Measurements from ENCODE around the gene CHD6.

DNA sequence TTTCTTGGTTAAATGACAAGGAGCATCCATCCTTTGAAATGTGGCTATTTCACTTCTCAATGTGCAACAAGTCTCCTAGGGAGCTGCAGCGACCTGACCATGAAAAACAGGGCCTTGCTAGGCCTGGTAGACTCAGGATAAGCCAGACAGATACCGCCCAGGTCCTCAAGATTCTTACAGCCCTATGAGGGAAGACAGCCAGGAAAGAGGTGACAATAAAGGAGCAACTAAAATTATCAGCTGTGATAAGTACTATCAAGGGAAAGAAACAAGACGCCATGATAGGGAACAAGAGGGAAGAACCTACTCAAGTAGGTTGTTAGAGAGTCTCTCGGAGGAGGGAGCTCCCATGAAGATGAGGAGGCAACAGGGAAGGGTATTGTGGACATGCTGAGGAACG, 200.1 kb downstream of the CHD6 start:
- TF ChIP-seq, protein P1, sequence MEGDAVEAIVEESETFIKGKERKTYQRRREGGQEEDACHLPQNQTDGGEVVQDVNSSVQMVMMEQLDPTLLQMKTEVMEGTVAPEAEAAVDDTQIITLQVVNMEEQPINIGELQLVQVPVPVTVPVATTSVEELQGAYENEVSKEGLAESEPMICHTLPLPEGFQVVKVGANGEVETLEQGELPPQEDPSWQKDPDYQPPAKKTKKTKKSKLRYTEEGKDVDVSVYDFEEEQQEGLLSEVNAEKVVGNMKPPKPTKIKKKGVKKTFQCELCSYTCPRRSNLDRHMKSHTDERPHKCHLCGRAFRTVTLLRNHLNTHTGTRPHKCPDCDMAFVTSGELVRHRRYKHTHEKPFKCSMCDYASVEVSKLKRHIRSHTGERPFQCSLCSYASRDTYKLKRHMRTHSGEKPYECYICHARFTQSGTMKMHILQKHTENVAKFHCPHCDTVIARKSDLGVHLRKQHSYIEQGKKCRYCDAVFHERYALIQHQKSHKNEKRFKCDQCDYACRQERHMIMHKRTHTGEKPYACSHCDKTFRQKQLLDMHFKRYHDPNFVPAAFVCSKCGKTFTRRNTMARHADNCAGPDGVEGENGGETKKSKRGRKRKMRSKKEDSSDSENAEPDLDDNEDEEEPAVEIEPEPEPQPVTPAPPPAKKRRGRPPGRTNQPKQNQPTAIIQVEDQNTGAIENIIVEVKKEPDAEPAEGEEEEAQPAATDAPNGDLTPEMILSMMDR (conservative IDR thresholded peaks at IDR 0.05; ENCODE audit: low read length), result no peak
- no peak for TF ChIP-seq EZH2phosphoT487 (IDR thresholded peaks at IDR 0.05; ENCODE audit: borderline replicate concordance, low read depth, low read length)

All from OCI-LY7 (cell line).